ENCODE measurements around the gene LRRC8C.

DNA sequence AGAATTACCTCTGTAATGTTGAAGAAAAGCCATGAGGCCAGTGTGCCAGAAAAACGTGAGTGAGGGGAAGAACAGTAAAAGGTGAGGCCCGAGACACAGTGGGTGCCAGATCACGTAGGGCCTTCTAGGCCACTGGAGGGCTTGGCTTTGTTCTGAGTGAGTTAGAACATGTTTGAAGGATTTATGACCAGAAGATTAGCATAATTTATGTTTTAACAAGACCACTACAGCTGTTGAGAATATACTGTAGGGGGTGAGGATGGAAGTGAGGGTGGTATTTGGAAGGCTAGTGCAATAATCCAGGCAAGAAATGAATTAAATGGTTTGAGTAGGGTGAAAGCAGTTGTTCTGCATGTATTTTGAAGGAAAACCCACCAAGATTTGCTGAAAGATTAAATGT, 56.3 kb downstream of the LRRC8C start:
- TF ChIP-seq, protein P1, sequence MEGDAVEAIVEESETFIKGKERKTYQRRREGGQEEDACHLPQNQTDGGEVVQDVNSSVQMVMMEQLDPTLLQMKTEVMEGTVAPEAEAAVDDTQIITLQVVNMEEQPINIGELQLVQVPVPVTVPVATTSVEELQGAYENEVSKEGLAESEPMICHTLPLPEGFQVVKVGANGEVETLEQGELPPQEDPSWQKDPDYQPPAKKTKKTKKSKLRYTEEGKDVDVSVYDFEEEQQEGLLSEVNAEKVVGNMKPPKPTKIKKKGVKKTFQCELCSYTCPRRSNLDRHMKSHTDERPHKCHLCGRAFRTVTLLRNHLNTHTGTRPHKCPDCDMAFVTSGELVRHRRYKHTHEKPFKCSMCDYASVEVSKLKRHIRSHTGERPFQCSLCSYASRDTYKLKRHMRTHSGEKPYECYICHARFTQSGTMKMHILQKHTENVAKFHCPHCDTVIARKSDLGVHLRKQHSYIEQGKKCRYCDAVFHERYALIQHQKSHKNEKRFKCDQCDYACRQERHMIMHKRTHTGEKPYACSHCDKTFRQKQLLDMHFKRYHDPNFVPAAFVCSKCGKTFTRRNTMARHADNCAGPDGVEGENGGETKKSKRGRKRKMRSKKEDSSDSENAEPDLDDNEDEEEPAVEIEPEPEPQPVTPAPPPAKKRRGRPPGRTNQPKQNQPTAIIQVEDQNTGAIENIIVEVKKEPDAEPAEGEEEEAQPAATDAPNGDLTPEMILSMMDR (IDR thresholded peaks at IDR 0.05; ENCODE audit: insufficient read depth, low read length, poor library complexity, severe bottlenecking): no peak
- no peak for TF ChIP-seq EZH2phosphoT487 (conservative IDR thresholded peaks at IDR 0.05; ENCODE audit: low read length)
